ENCODE results near the gene MAP3K21.

Gene MAP3K21

DNA sequence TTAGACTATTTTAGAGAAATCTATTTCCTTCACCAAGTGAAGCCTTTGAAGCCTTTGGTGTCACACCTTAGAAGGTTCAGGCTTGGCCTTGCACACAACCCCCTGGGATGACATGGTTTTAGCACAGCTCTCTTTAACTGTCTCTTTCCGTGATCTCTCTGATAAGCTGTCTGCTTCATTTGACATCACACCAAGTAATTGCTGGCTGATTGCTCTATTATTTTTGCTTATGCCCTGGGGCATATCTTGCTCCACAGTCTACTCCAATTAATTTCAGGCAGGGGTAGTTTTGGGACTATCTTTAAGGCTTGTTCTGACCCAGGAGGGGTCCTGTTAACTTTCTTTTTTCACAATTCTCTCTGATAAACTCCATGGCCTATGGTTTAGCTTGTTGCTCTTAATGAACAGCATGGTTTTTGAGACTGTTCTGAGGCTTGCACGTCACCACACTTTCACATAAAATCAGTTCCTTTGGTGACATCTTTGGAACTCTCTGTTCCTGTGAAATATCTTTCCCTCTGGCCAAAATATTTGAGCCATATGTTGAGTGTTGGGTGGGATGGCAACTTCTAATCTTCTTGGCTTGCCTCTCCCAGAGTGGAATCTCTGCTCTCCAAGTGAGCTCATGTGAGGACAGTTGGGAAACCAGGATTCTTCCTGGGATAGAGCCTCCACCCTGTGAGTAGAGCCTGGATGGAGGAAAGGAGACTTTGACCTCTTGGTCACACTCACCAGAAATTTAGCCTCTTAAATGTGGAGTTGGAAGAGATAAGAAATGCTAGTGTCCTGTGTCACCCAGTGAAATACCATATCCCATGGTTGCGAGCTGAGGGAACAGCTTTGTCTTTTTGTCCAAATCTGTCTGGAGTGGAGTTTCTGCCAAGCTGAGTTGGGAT, 63.6 kb downstream of the MAP3K21 start:
- DNase-seq, result no peak

DNA sequence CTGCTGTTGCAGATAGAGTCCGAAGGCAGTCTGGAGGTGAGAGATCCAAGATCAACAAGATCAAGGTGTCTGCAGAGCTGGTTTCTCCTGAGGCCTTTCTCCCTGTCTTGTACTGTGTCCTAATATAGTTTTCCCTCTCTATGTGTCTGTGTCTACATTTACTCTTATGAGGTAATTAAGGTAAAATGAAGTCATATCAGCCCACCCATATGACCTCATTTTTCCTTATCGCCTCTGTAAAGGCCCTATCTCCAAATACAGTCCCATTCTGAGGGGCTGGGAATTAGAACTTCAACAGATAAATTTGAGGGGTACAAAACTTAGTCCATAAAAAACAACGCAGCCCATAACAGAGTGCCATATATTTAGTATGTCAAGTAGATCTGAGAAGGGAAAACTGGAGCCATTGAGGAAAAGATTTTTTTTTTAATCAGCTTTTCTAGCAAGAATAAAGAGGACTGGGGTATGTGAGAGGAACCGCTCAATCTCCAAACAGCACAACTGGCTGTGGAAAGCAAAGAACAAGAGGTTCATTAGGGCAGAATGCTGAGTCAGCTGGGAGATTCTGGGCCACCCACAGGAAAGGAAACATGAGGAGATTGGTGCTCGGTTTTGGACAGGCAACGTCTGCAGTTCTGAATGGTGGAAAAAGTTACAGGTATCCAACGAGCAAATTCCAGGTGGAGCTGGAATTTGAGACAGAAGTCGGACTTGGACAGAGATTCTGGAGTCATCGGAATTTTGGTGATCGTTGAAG, 65.7 kb downstream of the MAP3K21 start:
- DNase-seq, result no peak

DNA sequence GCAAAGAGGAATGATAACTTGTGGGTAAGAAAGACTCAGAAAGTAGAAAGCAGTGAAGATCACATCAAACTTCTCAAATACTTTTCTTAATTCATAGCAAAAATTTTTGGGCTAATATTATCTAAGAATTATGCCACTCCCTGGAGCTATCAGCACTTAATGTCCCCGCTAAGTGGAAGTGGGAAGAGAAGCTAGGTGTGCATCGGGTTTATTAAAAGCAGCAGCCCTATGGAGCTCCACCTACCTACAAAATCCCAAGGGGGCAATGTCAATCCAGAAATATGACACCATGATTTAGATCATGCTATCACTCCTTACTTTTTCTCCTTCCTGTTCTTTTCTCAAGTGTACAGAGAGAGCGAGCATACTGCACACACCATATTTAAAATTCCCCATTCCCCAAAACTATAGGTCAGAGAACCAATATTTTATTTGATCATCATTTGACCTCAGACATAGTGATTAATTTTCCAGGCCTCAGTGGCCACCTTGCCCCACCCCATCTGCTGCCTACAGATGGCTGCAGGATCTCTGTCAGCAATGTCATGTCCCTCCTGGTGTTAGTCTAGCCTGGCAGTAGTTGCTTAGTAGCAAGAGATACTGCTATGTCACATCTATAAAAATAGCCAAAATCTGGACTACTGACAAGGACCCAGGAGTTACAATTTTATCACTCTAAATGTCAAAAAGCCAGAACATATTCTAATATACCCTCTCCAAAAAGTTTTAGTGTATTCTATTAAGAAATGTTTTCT, 66.6 kb downstream of the MAP3K21 start:
- DNase-seq, result no peak

GRCh38 chr1:233394860-233395717, 67.6 kb downstream of the MAP3K21 start:
- DNase-seq, result peak in 1 of 2 donors; percentile 48

DNA sequence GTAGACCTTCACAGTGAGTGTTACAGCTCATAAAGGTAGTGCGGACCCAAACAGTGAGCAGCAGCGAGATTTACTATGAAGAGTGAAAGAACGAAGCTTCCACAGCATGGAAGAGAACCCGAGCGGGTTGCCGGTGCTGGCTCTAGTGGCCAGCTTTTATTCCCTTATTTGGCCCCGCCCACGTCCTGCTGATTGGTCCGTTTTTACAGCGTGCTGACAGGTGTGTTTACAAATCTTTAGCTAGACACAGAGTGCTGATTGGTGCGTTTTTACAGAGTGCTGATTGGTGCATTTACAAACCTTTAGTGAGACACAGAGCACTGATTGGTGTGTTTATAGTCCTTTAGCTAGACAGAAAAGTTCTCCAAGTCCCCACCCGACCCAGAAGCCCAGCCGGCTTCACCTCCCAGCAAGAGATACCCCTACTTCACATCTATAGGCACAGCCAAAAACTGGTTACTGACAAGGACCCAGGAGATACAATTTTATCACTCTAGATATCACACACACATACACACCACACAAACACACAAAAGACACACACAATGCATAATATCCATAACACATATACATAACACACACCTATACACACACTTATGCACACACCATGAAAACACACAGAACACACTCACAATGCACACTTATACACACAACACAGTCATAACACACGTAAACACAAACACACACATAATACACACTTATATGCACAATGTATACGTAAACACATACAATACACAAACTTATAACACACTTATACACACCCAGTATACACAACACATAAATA, 68.5 kb downstream of the MAP3K21 start:
- no peak for DNase-seq

GRCh38 chr1:233406339-233406960, 78.9 kb downstream of the MAP3K21 start:
- no peak for DNase-seq

DNA sequence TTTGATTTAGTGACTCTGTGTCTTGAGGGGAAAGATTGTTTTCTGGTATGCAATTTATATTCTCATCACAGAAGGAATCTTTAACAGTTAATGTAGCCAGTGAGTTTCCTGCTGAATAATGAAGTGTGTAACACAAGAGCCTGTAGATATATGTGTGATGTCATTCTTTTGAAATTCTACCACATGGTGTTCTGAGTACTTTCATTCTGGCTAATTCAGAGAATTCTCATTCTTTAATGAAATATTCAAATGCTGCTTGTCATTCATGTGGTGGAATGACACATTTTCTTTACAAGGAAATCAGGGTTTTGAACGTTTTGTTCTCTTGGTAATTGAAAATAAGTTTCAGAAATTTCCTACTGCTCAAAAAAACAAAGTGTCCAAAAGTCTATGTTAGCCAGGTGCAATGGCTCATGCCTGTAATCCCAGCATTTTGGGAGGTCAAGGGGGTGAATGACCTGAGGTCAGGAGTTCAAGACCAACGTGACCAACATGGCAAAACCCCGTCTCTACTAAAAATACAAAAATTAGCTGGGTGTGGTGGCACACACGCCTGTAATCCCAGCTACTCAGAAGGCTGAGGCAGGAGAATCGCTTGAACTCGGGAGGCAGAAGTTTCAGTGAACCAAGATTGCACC, 79.6 kb downstream of the MAP3K21 start:
- DNase-seq, result no peak

DNA sequence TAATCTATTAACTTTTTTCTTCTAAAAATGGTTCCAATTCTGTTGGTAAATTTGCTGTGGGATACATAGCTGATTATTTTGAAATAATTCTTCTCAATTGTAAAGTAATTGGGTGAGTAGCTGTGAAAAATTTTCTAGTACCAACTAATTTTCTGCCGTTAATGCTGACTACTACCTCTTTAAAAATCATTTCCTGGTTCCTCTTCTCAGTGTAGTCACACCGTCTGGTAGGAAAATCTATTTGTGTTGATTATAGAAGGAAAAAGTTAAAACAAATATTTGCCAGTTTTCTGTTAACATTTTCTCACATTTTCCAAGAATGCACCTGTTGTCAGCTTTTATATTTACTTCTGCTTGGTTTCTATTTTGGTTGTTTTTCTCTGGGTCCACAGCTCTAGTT, 82.0 kb downstream of the MAP3K21 start:
- DNase-seq, result no peak

GRCh38 chr1:233410906-233411305, 83.4 kb downstream of the MAP3K21 start:
- DNase-seq, result no peak

DNA sequence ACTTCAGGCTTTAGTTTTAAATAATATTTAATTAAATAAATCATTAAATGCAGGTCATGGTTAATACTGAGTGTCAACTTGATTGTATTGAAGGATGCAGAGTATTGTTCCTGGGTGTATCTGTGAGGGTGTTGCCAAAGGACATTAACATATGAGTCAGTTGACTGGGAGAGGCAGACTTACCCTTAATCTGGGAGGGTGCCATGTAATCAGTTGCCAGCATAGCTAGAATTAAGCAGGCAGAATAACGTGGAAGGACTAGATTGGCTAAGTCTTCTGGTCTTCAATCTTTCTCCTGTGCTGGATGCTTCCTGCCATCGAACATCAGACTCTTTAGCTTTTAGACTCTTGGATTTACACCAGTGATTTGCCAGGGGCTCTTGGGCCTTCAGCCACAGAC, 85.3 kb downstream of the MAP3K21 start:
- no peak for DNase-seq

- DNase-seq, result no peak
Observed at GRCh38 chr1:233421293-233421692, 93.8 kb downstream of the MAP3K21 start.

DNA sequence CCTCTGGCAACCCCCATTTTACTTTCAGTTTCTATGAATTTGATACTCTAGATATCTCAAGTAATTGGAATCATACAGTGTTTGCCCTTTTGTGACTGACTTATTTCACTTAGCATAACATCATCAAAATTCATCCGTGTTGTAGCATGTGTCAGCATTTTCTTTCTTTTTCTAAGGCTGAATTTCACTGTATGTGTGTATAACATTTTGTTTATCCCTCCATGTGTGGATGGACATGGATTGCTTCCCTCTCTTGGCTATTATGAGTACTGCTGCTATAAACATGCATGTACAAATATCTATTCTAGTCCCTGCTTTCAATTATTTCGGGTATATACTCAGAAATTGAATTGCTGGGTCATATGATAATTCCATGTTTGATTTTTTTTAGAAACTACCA, 97.3 kb downstream of the MAP3K21 start:
- DNase-seq, result no peak

DNA sequence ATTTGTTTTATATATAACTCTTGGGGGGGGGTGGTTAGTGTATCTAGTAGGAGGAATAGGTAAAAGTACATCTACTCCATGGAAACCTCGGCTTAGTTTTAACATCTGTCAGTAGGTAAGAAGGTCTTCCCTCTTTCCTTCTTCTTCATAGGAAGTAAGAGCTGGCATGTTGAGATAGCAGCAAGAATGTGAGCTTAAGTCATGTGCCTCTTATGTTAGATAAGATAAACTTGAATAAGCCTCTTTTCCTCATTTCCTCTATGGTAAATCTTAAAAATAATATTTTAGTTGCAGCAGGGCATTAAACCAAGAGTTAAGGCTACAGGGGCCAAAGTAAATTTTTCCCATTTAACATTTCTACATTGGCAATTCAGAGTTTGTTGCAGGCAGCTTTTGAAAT, 100.4 kb downstream of the MAP3K21 start:
- no peak for DNase-seq

DNA sequence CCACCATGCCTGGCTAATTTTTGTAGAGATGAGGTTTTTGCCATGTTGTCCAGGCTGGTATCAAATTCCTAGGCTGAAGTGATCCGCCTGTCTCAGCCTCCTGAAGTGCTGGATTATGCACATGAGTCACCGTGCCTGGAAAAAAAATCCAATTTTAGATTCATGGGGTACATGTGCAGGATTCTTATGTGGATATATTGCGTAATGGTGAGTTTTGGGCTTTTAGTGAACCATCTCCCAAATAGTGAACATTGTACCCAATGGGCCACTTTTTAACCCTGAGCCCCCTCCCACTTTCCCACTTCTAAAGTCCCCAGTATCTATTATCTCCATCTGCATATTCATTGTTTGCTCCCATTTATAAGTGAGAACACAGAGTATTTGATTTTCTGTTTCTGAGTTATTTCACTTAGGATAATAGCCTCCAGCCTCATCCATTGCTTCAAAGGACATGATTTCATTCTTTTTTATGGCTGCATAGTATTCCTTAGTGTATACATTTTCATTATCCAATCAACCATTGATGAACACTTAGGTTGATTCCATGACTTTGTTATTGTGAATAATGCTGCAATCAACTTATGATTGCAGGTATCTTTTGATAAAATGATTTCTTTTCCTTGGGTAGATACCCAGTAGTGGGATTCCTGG, 104.4 kb downstream of the MAP3K21 start:
- no peak for DNase-seq

GRCh38 chr1:233432916-233433315, 105.4 kb downstream of the MAP3K21 start:
- no peak for DNase-seq

DNA sequence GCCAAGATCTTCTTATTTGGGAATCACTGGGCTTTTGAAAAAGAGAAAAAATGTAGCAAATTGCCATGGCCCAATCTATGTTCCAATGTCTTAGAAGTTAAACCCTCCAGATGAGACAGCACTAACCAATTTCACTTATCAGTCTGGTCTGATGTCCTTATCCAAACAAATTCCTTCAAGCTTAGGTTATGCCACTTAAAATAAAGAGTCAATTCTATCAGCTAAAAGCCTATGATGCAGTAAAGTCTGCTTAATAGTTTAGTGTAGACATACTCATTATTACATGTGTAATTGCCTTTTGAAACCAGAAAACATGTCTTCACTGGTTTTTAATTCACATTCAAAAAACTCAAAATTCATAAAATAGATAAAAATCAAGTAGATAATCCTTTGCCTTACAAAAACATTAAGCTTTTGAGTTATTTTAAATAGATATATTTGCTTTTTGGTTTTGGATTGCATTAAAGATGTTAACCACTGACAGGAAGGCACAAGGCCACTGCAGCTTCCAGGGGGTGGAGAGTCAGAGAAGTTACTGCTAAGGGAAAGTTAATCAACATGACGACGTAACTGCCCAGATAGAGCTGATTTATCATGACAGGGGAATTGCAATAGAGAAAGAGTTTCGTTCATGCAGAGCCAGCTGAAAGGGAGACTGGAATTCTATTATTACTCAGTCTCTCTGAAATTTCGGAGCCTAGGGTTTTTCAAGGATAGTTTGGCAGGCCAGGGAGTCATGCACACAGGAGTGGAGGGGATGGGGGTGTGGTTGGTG, 106.1 kb downstream of the MAP3K21 start:
- DNase-seq, result no peak

Measured in CD4-positive, alpha-beta T cell treated with Interleukin-4 for 1 hour (primary cell).